Measurements from ENCODE around the gene PTH2.

DNA sequence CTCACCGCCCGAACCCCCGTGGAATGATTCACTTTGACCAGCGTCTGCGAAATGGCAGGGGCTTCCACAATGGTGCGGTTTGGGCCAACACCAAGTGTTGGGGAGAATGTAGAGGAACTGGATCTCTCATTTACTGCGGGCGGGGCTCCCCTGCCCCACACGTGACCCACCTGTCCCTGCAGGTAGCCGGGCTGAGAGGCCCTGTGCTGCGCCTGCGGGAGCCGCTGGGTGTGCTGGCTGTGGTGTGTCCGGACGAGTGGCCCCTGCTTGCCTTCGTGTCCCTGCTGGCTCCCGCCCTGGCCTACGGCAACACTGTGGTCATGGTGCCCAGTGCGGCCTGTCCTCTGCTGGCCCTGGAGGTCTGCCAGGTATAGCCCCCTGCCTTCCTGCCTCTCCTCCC, 45.0 kb upstream of the PTH2 start:
- TF ChIP-seq, protein P1, sequence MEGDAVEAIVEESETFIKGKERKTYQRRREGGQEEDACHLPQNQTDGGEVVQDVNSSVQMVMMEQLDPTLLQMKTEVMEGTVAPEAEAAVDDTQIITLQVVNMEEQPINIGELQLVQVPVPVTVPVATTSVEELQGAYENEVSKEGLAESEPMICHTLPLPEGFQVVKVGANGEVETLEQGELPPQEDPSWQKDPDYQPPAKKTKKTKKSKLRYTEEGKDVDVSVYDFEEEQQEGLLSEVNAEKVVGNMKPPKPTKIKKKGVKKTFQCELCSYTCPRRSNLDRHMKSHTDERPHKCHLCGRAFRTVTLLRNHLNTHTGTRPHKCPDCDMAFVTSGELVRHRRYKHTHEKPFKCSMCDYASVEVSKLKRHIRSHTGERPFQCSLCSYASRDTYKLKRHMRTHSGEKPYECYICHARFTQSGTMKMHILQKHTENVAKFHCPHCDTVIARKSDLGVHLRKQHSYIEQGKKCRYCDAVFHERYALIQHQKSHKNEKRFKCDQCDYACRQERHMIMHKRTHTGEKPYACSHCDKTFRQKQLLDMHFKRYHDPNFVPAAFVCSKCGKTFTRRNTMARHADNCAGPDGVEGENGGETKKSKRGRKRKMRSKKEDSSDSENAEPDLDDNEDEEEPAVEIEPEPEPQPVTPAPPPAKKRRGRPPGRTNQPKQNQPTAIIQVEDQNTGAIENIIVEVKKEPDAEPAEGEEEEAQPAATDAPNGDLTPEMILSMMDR (IDR thresholded peaks at IDR 0.05; ENCODE audit: low read length) = no peak
- no peak for TF ChIP-seq EZH2 (optimal IDR thresholded peaks at IDR 0.05; ENCODE audit: low read depth, low read length)

All from MM.1S (cell line).